GM21528 (cell line): ENCODE measurements around the gene UBE2J1.
"Not testable (repeated sequence)": the region's sequence is repeated elsewhere in the genome, so short reads cannot be mapped to it uniquely, and the experiment has no call there.

ENCODE experiments used
- ATAC-seq: cut with Tn5 transposase; IDR thresholded peaks from one replicate; pipeline ENCODE4 v1.9.1; 2021; ENCODE audit warnings: mild to moderate bottlenecking, moderate library complexity; ENCODE audit not compliant: unreplicated experiment, low FRiP score

The UBE2J1 gene

GRCh38 chr6:89352278-89353117 lies at the start of gene UBE2J1:
TSS of gene UBE2J1 (minus strand) at chr6:89352722. CDS start at chr6:89352569, 153 bp downstream.
- peak; percentile 42 for ATAC-seq

GRCh38 chr6:89400912-89401399 lies 48.4 kb upstream of the UBE2J1 start:
- ATAC-seq = no peak

- ATAC-seq = no peak
These were observed 47.5 kb upstream of the UBE2J1 start for GRCh38 chr6:89400050-89400449.

- no peak for ATAC-seq
These were observed 46.4 kb upstream of the UBE2J1 start for GRCh38 chr6:89398762-89399525.

- not testable (repeated sequence) for ATAC-seq
These were observed 45.4 kb upstream of the UBE2J1 start for GRCh38 chr6:89397884-89398283.

GRCh38 chr6:89393659-89394058 lies 41.1 kb upstream of the UBE2J1 start:
- no peak for ATAC-seq

GRCh38 chr6:89392823-89393222 lies 40.3 kb upstream of the UBE2J1 start:
- no peak for ATAC-seq

GRCh38 chr6:89388846-89389245 lies 36.3 kb upstream of the UBE2J1 start:
- ATAC-seq = no peak

- ATAC-seq = peak; percentile 96
These were observed 35.1 kb upstream of the UBE2J1 start for GRCh38 chr6:89387516-89388201.

- ATAC-seq = peak; percentile 24
These were observed 34.5 kb upstream of the UBE2J1 start for GRCh38 chr6:89386917-89387491.

- ATAC-seq = no peak
These were observed 33.3 kb upstream of the UBE2J1 start for GRCh38 chr6:89385846-89386245.

- peak; percentile 35 for ATAC-seq
These were observed 32.7 kb upstream of the UBE2J1 start for GRCh38 chr6:89385156-89385667.

GRCh38 chr6:89381031-89381430 lies 28.5 kb upstream of the UBE2J1 start:
- no peak for ATAC-seq

GRCh38 chr6:89379281-89379680 lies 26.8 kb upstream of the UBE2J1 start:
- ATAC-seq = no peak

- ATAC-seq = no peak
These were observed 26.1 kb upstream of the UBE2J1 start for GRCh38 chr6:89378628-89379027.

- ATAC-seq = peak; percentile 76
These were observed 23.1 kb upstream of the UBE2J1 start for GRCh38 chr6:89375427-89376267.

GRCh38 chr6:89372506-89372901 lies 20.0 kb upstream of the UBE2J1 start:
- ATAC-seq = peak; percentile 49

- peak; percentile 79 for ATAC-seq
These were observed 19.5 kb upstream of the UBE2J1 start for GRCh38 chr6:89371849-89372505.

- no peak for ATAC-seq
These were observed 16.5 kb upstream of the UBE2J1 start for GRCh38 chr6:89368999-89369398.
